ENCODE measurements around the gene PRDM16. TPM values are rescaled to one million over a fixed set of nuclear protein-coding genes. Genes with fewer than 3 reads are reported as not detected.

Gene PRDM16
- total and polyA plus RNA-seq, 2 of the 8 experiments (the other 6 are each of a cell fraction or from before 2014, with no cell fraction given) = 0.39 to 0.43 TPM

DNA sequence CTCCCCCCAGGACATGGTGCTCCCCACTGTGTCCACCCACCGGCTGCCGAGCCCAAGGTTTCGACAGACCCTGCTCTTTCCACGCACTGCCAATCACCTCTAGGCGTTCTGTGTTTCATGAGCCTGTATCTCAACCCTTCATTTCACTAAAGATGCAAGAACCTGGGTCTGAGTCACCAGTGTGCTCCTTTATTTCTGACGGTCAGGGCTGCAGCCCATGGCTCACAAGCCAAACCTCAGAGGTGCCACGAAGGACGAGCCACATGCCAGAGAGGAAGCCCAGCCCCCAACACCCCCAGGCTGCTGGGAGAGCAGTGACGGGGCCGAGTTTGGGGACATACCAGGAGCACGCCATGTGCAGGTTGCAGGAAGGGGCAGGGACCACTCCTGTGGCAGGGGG lies 306.2 kb downstream of the PRDM16 start (continued):
- TF ChIP-seq MAFK (IDR thresholded peaks at IDR 0.05; ENCODE audit: low read depth, low read length) = no peak
- no peak for TF ChIP-seq EGR1 (IDR thresholded peaks at IDR 0.05; ENCODE audit: borderline replicate concordance, low read depth, low read length)
- no peak for TF ChIP-seq HDAC6 (IDR thresholded peaks at IDR 0.05; ENCODE audit: low read depth, low read length)

Measured in H1 (cell line).